ENCODE measurements around the gene PHLDA3. TPM values are rescaled to one million over a fixed set of nuclear protein-coding genes. Genes with fewer than 3 reads are reported as not detected.

The PHLDA3 gene
- total and polyA plus RNA-seq, 3 experiments from 2014 or later = 1.0 to 22.7 (median 18.6) TPM

GRCh38 chr1:201427963-201428362, 41.0 kb downstream of the PHLDA3 start:
- no peak overlapping the region for H3K27ac Mint-ChIP-seq
- no peak overlapping the region for H3K4me3 Mint-ChIP-seq
- Histone ChIP-seq H3K9me3 (ENCODE audit: low read length) (no peaks in the 10 kb centered on the region), H3K4me3 (ENCODE audit: low read length) (no peak overlapping the region), H3K27me3 (ENCODE audit: insufficient read depth, low read length, poor library complexity, severe bottlenecking) (no peaks in the 10 kb centered on the region), H3K4me1 (ENCODE audit: insufficient read depth, low read length) (no peaks in the 10 kb centered on the region), H3K36me3 (ENCODE audit: insufficient read depth, low read length) (no peaks in the 10 kb centered on the region), H3K27ac (ENCODE audit: low read depth, low read length) (no peak overlapping the region)
- POLR2A ChIA-PET = no interaction called here
- CTCF ChIA-PET = no interaction called here
- H3K27me3 Mint-ChIP-seq = peaks cover 11 to 17% of the 10 kb centered on the region in 2 donors
- H3K4me1 Mint-ChIP-seq = peaks cover 0 to 11% (median 0%) of the 10 kb centered on the region in 3 donors
- no peaks in the 10 kb centered on the region for H3K36me3 Mint-ChIP-seq
- H3K9me3 Mint-ChIP-seq = no peaks in the 10 kb centered on the region
- DNase-seq = no peak

- CTCF ChIA-PET = interaction anchor here (1.1 kb wide), 1 partner anchor 9 kb away, joined by 4 read pairs; no protein-coding TSS in a partner anchor
Measured at GRCh38 chr1:201426479-201427310, 42.3 kb downstream of the PHLDA3 start.

GRCh38 chr1:201424146-201424545, 44.8 kb downstream of the PHLDA3 start:
- Histone ChIP-seq H3K27me3 (ENCODE audit: insufficient read depth, low read length, poor library complexity, severe bottlenecking) (no peaks in the 10 kb centered on the region), H3K4me3 (ENCODE audit: low read length) (no peak overlapping the region), H3K4me1 (ENCODE audit: insufficient read depth, low read length) (no peaks in the 10 kb centered on the region), H3K9me3 (ENCODE audit: low read length) (no peaks in the 10 kb centered on the region), H3K36me3 (ENCODE audit: insufficient read depth, low read length) (no peaks in the 10 kb centered on the region), H3K27ac (ENCODE audit: low read depth, low read length) (no peak overlapping the region)
- POLR2A ChIA-PET = no interaction called here
- no peaks in the 10 kb centered on the region for H3K9me3 Mint-ChIP-seq
- no peaks in the 10 kb centered on the region for H3K36me3 Mint-ChIP-seq
- no peak for DNase-seq
- H3K27ac Mint-ChIP-seq = no peak overlapping the region
- CTCF ChIA-PET = no interaction called here
- peaks cover 0 to 8% of the 10 kb centered on the region in 2 donors for H3K27me3 Mint-ChIP-seq
- H3K4me3 Mint-ChIP-seq = no peak overlapping the region
- peaks cover 0 to 11% (median 0%) of the 10 kb centered on the region in 3 donors for H3K4me1 Mint-ChIP-seq

More at GRCh38 chr1:201426479-201427310, 42.3 kb downstream of the PHLDA3 start:
- Histone ChIP-seq H3K27ac (ENCODE audit: low read depth, low read length) (no peak overlapping the region), H3K36me3 (ENCODE audit: insufficient read depth, low read length) (no peaks in the 10 kb centered on the region), H3K4me3 (ENCODE audit: low read length) (no peak overlapping the region), H3K4me1 (ENCODE audit: insufficient read depth, low read length) (no peaks in the 10 kb centered on the region), H3K27me3 (ENCODE audit: insufficient read depth, low read length, poor library complexity, severe bottlenecking) (no peaks in the 10 kb centered on the region), H3K9me3 (ENCODE audit: low read length) (no peaks in the 10 kb centered on the region)
- no peaks in the 10 kb centered on the region for H3K9me3 Mint-ChIP-seq
- peaks cover 16 to 17% of the 10 kb centered on the region in 2 donors for H3K27me3 Mint-ChIP-seq
- peaks cover 0 to 11% (median 0%) of the 10 kb centered on the region in 3 donors for H3K4me1 Mint-ChIP-seq
- no peak overlapping the region for H3K27ac Mint-ChIP-seq
- POLR2A ChIA-PET = no interaction called here
- DNase-seq = no peak
- H3K4me3 Mint-ChIP-seq = no peak overlapping the region
- no peaks in the 10 kb centered on the region for H3K36me3 Mint-ChIP-seq

GRCh38 chr1:201423655-201424054, 45.3 kb downstream of the PHLDA3 start:
- POLR2A ChIA-PET = no interaction called here
- no peaks in the 10 kb centered on the region for H3K4me1 ChIP-seq (ENCODE audit: insufficient read depth, low read length)
- H3K4me1 Mint-ChIP-seq = peaks cover 0 to 11% (median 0%) of the 10 kb centered on the region in 3 donors
- H3K9me3 Mint-ChIP-seq = no peaks in the 10 kb centered on the region
- peak overlapping the region in 2 of 8 donors; percentile 37 to 43 for H3K27ac Mint-ChIP-seq
- no peaks in the 10 kb centered on the region for H3K36me3 ChIP-seq (ENCODE audit: insufficient read depth, low read length)
- no peak overlapping the region for H3K4me3 ChIP-seq (ENCODE audit: low read length)
- no peaks in the 10 kb centered on the region for H3K36me3 Mint-ChIP-seq
- no peaks in the 10 kb centered on the region for H3K27me3 ChIP-seq (ENCODE audit: insufficient read depth, low read length, poor library complexity, severe bottlenecking)
- no peaks in the 10 kb centered on the region for H3K9me3 ChIP-seq (ENCODE audit: low read length)
- no peak overlapping the region for H3K27ac ChIP-seq (ENCODE audit: low read depth, low read length)
- no peak overlapping the region for H3K4me3 Mint-ChIP-seq
- H3K27me3 Mint-ChIP-seq = peaks cover 0 to 8% of the 10 kb centered on the region in 2 donors
- CTCF ChIA-PET = no interaction called here
- no peak for DNase-seq

DNA sequence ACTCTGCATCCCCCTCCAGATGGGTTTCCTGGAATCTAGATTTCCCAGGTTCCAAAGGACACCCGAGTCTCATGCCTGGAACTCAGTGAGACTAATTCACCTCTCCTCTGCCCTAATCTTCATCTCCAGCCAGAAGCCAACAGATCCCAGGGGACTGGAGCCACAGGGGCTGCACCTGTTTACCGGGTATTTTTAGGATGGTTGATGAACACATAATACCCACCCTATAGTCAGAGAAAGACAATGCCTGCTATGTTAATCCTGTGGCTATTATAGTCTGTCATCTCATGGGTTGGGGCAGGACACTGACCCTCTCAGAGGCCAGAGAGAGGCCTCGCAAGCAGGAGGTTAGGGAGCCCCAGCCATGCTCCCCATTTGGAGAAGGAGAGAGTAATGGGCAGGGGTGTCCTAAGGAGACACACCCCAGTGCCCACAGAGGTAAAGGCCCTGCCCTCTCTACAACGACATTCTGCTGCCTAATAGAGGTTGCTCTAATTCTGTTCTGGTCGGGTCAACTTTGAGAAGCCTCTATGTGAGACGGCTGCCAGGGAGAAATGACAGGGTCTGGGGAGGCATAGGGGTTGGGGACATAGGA, 46.5 kb downstream of the PHLDA3 start:
- no peaks in the 10 kb centered on the region for H3K4me1 ChIP-seq (ENCODE audit: insufficient read depth, low read length)
- Mint-ChIP-seq H3K9me3 (peaks cover 0 to 2% (median 0%) of the 10 kb centered on the region in 5 donors), H3K27me3 (peaks cover 2 to 10% of the 10 kb centered on the region in 2 donors), H3K4me3 (no peak overlapping the region), H3K4me1 (peaks cover 0 to 11% (median 0%) of the 10 kb centered on the region in 3 donors), H3K27ac (no peak overlapping the region), H3K36me3 (no peaks in the 10 kb centered on the region)
- ChIA-PET CTCF (no interaction called here), POLR2A (no interaction called here)
- no peak overlapping the region for H3K27ac ChIP-seq (ENCODE audit: low read depth, low read length)
- H3K36me3 ChIP-seq (ENCODE audit: insufficient read depth, low read length) = no peaks in the 10 kb centered on the region
- H3K27me3 ChIP-seq (ENCODE audit: insufficient read depth, low read length, poor library complexity, severe bottlenecking) = no peaks in the 10 kb centered on the region
- H3K9me3 ChIP-seq (ENCODE audit: low read length) = no peaks in the 10 kb centered on the region
- no peak overlapping the region for H3K4me3 ChIP-seq (ENCODE audit: low read length)
- no peak for DNase-seq

GRCh38 chr1:201422026-201422425, 47.0 kb downstream of the PHLDA3 start:
- H3K9me3 Mint-ChIP-seq = peaks cover 0 to 2% (median 0%) of the 10 kb centered on the region in 5 donors
- POLR2A ChIA-PET = no interaction called here
- no peaks in the 10 kb centered on the region for H3K36me3 ChIP-seq (ENCODE audit: insufficient read depth, low read length)
- CTCF ChIA-PET = no interaction called here
- no peak overlapping the region for H3K4me3 ChIP-seq (ENCODE audit: low read length)
- no peaks in the 10 kb centered on the region for H3K4me1 ChIP-seq (ENCODE audit: insufficient read depth, low read length)
- no peaks in the 10 kb centered on the region for H3K36me3 Mint-ChIP-seq
- no peaks in the 10 kb centered on the region for H3K9me3 ChIP-seq (ENCODE audit: low read length)
- no peak for DNase-seq
- H3K27ac Mint-ChIP-seq = no peak overlapping the region
- peaks cover 5 to 10% of the 10 kb centered on the region in 2 donors for H3K27me3 Mint-ChIP-seq
- H3K27me3 ChIP-seq (ENCODE audit: insufficient read depth, low read length, poor library complexity, severe bottlenecking) = no peaks in the 10 kb centered on the region
- no peak overlapping the region for H3K4me3 Mint-ChIP-seq
- H3K27ac ChIP-seq (ENCODE audit: low read depth, low read length) = no peak overlapping the region
- peaks cover 0 to 8% (median 0%) of the 10 kb centered on the region in 3 donors for H3K4me1 Mint-ChIP-seq

DNA sequence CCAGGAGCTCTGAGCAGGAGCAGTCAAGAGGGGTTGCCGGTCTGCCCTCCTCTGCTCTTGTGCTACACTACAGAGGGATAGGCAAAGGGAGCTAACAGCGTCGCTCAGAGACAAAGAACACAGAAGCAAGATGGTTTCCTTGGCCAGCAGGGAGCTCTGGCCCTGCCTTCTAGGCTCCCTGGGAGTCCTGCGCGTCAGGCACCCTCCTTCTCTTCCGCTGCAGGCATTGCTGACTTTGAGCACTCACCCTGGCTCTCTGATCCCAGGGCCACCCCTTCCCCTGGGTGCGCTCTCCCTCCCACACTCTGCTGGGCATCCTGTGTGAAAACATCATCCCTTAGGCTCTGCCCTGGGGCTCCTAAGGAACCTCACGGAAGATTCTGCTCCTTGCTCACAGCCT, 47.9 kb downstream of the PHLDA3 start:
- Histone ChIP-seq H3K36me3 (ENCODE audit: insufficient read depth, low read length) (no peaks in the 10 kb centered on the region), H3K27me3 (ENCODE audit: insufficient read depth, low read length, poor library complexity, severe bottlenecking) (no peaks in the 10 kb centered on the region), H3K27ac (ENCODE audit: low read depth, low read length) (no peak overlapping the region), H3K9me3 (ENCODE audit: low read length) (no peaks in the 10 kb centered on the region), H3K4me1 (ENCODE audit: insufficient read depth, low read length) (no peaks in the 10 kb centered on the region), H3K4me3 (ENCODE audit: low read length) (no peak overlapping the region)
- Mint-ChIP-seq H3K4me3 (no peak overlapping the region), H3K9me3 (peaks cover 0 to 2% (median 0%) of the 10 kb centered on the region in 5 donors), H3K36me3 (no peaks in the 10 kb centered on the region), H3K27me3 (peaks cover 8 to 13% of the 10 kb centered on the region in 2 donors), H3K4me1 (no peaks in the 10 kb centered on the region), H3K27ac (no peak overlapping the region)
- no peak for DNase-seq
- ChIA-PET CTCF (no interaction called here), POLR2A (no interaction called here)

- Mint-ChIP-seq H3K36me3 (no peaks in the 10 kb centered on the region), H3K9me3 (peaks cover 0 to 2% (median 0%) of the 10 kb centered on the region in 5 donors), H3K27ac (no peak overlapping the region), H3K27me3 (peaks cover 8 to 13% of the 10 kb centered on the region in 2 donors), H3K4me3 (no peak overlapping the region), H3K4me1 (no peaks in the 10 kb centered on the region)
- H3K4me3 ChIP-seq (ENCODE audit: low read length) = no peak overlapping the region
- CTCF ChIA-PET = no interaction called here
- H3K4me1 ChIP-seq (ENCODE audit: insufficient read depth, low read length) = no peaks in the 10 kb centered on the region
- no peaks in the 10 kb centered on the region for H3K36me3 ChIP-seq (ENCODE audit: insufficient read depth, low read length)
- POLR2A ChIA-PET = no interaction called here
- no peaks in the 10 kb centered on the region for H3K9me3 ChIP-seq (ENCODE audit: low read length)
- no peak overlapping the region for H3K27ac ChIP-seq (ENCODE audit: low read depth, low read length)
- no peaks in the 10 kb centered on the region for H3K27me3 ChIP-seq (ENCODE audit: insufficient read depth, low read length, poor library complexity, severe bottlenecking)
- no peak for DNase-seq
Measured at GRCh38 chr1:201420608-201421002, 48.4 kb downstream of the PHLDA3 start.

Measured in CD8-positive, alpha-beta memory T cell (primary cell).